DND-41 (cell line): ENCODE results near the gene GSG1L.

ENCODE experiments used
- ATAC-seq: fragments of 200-7000 bp; cut with Tn5 transposase; 3 replicates; pipeline ENCODE4 v1.9.1; 2021; ENCODE audit warnings: low read depth; ENCODE audit not compliant: insufficient read depth
- DNase-seq: peaks from one replicate; pipeline ENCODE4 v3.0.0-alpha.2; 2020
- H2AFZ ChIP-seq: 2 replicates; pipeline ENCODE4 v1.6.0; 2012; ENCODE audit warnings: low read depth, low read length
- H3K27ac ChIP-seq: 2 replicates; pipeline ENCODE4 v1.5.1; 2012; ENCODE audit warnings: low read length, inconsistent platforms
- H3K27me3 ChIP-seq: fragments of 200-600 bp; sonication (generic); 2 replicates; pipeline ENCODE4 v1.6.0; 2012; ENCODE audit warnings: low read length, mild to moderate bottlenecking, inconsistent platforms; ENCODE audit not compliant: insufficient read depth, poor library complexity
- H3K36me3 ChIP-seq: 2 replicates; pipeline ENCODE4 v1.5.1; 2012; ENCODE audit warnings: low read length, inconsistent platforms; ENCODE audit not compliant: insufficient read depth
- H3K4me1 ChIP-seq: 2 replicates; pipeline ENCODE4 v1.5.1; 2012; ENCODE audit warnings: mild to moderate bottlenecking, low read length; ENCODE audit not compliant: insufficient read depth
- H3K4me2 ChIP-seq: 2 replicates; pipeline ENCODE4 v1.6.0; 2012; ENCODE audit warnings: mild to moderate bottlenecking, moderate library complexity, low read length, inconsistent platforms; ENCODE audit not compliant: insufficient read depth
- H3K4me3 ChIP-seq, 2 experiments: fragments of 200-600 bp in 1 of 2; shearing (Covaris generic) in 1 of 2; 2 replicates each; pipeline ENCODE4 v1.5.1; 2012 to 2016; ENCODE audit warnings: inconsistent platforms in 2 of 2, low read length in 2 of 2, mild to moderate bottlenecking in 2 of 2, low read depth in 1 of 2, moderate library complexity in 1 of 2
- H3K79me2 ChIP-seq: 2 replicates; pipeline ENCODE4 v1.6.0; 2012; ENCODE audit warnings: low read length, inconsistent platforms; ENCODE audit not compliant: insufficient read depth
- H3K9ac ChIP-seq: 2 replicates; pipeline ENCODE4 v1.6.0; 2012; ENCODE audit warnings: low read depth, mild to moderate bottlenecking, inconsistent platforms, low read length, moderate library complexity
- H3K9me3 ChIP-seq: 2 replicates; pipeline ENCODE4 v1.5.1; 2012; ENCODE audit warnings: low read length, moderate library complexity, mild to moderate bottlenecking, inconsistent platforms; ENCODE audit not compliant: insufficient read depth, severe bottlenecking
- H4K20me1 ChIP-seq: 2 replicates; pipeline ENCODE4 v1.6.0; 2012; ENCODE audit warnings: low read length; ENCODE audit not compliant: insufficient read depth
- EZH2 ChIP-seq: IDR thresholded peaks from 3 replicates; pipeline ENCODE4 v1.6.1; 2012; ENCODE audit warnings: borderline replicate concordance, low read depth, mild to moderate bottlenecking, moderate library complexity, low read length, inconsistent platforms; ENCODE audit not compliant: severe bottlenecking
- TF ChIP-seq, protein P1 (sequence below): IDR thresholded peaks from 2 replicates; pipeline ENCODE4 v1.5.1; 2012; ENCODE audit warnings: borderline replicate concordance, low read length, moderate library complexity, mild to moderate bottlenecking; ENCODE audit not compliant: poor library complexity, severe bottlenecking; ENCODE audit errors: extremely low read depth

GSG1L gene

DNA sequence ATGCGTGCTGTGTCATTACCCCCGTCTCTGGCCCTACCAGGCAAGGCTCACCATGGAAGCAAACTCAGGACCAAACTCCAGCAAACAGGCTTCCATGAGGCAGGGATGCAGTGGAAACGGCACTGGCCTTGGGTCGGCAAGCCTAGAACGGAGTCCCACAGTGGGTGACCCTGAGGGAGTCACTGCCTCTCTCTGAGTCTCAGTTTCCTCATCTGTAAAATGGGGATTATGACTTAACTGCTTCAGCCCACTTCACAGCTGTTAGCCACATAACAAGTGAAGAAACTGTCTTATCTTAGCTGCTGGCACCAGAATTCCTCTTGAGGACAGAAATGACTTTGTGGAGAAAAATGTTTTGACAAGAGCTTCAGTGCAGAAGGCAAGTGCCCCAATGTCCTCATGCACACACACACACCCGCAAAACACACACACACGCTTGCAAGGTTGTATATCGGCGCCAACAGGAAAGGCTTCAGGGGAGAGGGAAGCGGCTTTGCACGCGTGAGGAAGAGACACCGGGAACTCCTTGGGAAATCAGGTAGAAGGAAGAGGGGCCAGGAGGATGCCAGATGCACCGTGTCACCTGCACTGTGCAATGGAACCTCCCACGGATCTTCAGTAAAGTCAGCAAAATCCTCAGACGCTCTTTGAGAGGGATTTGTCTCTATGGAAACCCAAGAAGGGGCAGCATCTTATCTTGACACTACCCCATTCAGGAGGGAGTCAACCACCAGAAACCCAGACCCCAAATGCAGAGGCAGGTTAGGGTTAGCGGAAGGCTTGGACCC lies 53.7 kb downstream of the GSG1L start:
- no peaks in the 10 kb centered on the region for H3K36me3 ChIP-seq
- no peak overlapping the region for H3K9ac ChIP-seq
- no peaks in the 10 kb centered on the region for H3K9me3 ChIP-seq
- ATAC-seq (no peak), DNase-seq (no peak)
- no peaks in the 10 kb centered on the region; the same call in none of the 2 replicates for H4K20me1 ChIP-seq
- H3K27me3 ChIP-seq = peaks cover under 1% of the 10 kb centered on the region
- H2AFZ ChIP-seq = no peak overlapping the region
- TF ChIP-seq, protein P1, sequence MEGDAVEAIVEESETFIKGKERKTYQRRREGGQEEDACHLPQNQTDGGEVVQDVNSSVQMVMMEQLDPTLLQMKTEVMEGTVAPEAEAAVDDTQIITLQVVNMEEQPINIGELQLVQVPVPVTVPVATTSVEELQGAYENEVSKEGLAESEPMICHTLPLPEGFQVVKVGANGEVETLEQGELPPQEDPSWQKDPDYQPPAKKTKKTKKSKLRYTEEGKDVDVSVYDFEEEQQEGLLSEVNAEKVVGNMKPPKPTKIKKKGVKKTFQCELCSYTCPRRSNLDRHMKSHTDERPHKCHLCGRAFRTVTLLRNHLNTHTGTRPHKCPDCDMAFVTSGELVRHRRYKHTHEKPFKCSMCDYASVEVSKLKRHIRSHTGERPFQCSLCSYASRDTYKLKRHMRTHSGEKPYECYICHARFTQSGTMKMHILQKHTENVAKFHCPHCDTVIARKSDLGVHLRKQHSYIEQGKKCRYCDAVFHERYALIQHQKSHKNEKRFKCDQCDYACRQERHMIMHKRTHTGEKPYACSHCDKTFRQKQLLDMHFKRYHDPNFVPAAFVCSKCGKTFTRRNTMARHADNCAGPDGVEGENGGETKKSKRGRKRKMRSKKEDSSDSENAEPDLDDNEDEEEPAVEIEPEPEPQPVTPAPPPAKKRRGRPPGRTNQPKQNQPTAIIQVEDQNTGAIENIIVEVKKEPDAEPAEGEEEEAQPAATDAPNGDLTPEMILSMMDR = no peak
- TF ChIP-seq EZH2 = no peak
- H3K4me3 ChIP-seq = no peak overlapping the region
- H3K4me2 ChIP-seq = no peak overlapping the region
- H3K27ac ChIP-seq = no peak overlapping the region
- no peaks in the 10 kb centered on the region for H3K79me2 ChIP-seq
- no peaks in the 10 kb centered on the region for H3K4me1 ChIP-seq

DNA sequence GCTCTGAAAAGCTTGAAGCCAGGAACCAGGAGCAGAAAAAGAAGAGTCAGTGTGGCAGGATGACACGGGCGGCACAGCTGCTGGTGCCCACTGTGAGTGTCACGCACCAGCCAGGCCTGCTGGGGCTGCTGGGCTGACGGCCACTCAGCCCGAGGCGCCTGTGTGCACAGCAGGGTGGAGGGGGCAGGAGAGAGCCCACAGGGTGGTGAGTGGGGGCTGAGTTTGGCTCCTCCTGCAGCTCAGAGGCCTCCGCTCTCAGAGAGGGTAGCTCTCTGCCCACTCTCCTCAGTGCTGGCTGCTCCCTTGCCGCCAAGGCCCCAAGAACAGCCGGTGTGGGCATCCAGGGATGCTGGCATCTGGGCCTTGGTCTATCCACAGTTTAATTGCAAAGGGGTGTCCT lies 59.6 kb downstream of the GSG1L start:
- Histone ChIP-seq H3K9ac (no peak overlapping the region), H3K27ac (no peak overlapping the region), H3K4me1 (no peaks in the 10 kb centered on the region), H3K4me2 (no peak overlapping the region), H4K20me1 (no peaks in the 10 kb centered on the region), H3K4me3 (no peak overlapping the region), H3K36me3 (no peaks in the 10 kb centered on the region), H3K9me3 (no peaks in the 10 kb centered on the region), H3K79me2 (no peaks in the 10 kb centered on the region), H2AFZ (no peak overlapping the region), H3K27me3 (no peaks in the 10 kb centered on the region)
- no peak for TF ChIP-seq EZH2
- TF ChIP-seq, protein P1 = no peak
- DNase-seq = no peak
- no peak for ATAC-seq

DNA sequence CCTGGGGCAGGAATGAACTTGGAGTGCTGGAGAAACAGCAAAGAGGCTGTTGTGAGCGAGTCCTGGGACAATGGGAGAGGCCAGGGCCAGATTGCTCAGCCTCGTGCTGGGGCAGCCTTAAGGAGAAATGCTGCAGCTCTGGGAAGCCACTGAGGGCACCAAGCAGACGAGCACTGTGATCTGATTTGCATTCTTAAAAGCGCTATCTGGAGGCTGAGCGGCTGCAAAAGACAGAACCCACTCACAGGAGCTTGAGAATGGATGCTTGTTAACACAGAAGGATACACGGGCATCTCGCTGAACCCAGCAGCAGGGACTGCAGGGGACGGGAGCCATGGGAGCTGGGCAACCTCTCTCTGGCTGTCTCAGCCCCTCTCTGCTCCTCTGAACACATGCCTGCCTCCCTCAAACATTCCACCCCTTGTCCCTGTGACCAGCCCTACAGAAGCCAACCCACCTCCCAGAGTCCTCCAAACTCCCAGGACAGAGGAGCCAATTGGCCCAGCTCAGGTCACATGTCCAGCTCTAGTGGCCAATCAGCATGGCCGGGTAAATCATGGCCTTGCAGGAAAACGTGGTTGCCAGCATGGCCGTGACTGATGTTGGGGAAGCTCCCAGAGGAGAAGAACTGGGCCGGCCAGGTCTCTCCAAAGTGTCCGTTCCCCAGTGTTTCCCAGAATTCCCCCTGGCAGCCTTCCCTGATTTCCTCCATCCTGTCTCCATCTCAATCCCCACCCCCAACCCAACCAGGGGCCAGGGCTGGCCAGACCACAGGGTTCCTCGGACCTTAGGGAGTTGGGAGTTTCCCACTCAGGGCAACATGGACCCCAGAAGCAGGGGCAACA lies 60.3 kb downstream of the GSG1L start:
- Histone ChIP-seq H4K20me1 (no peaks in the 10 kb centered on the region), H3K9me3 (no peaks in the 10 kb centered on the region), H2AFZ (no peak overlapping the region), H3K79me2 (no peaks in the 10 kb centered on the region), H3K27ac (no peak overlapping the region), H3K9ac (no peak overlapping the region), H3K4me3 (no peak overlapping the region), H3K4me2 (no peak overlapping the region), H3K4me1 (no peaks in the 10 kb centered on the region), H3K27me3 (no peaks in the 10 kb centered on the region), H3K36me3 (no peaks in the 10 kb centered on the region)
- DNase-seq (no peak), ATAC-seq (no peak)
- TF ChIP-seq, protein P1 = no peak
- TF ChIP-seq EZH2 = no peak
